AG09319 (cell line): Measurements from ENCODE around the gene RPL19.

Source experiments
- DNase-seq: peaks from one replicate; pipeline ENCODE4 v3.0.0-alpha.2; 2010; ENCODE audit warnings: low read depth; ENCODE audit errors: extremely low read depth
- CTCF ChIP-seq: IDR thresholded peaks from 2 replicates; pipeline ENCODE4 v1.5.1; 2011; ENCODE audit warnings: low read depth, mild to moderate bottlenecking, inconsistent platforms, low read length, moderate library complexity

RPL19 gene

GRCh38 chr17:39156491-39156890 lies 43.6 kb upstream of the RPL19 start:
- TF ChIP-seq CTCF, result no peak
- no peak for DNase-seq

DNA sequence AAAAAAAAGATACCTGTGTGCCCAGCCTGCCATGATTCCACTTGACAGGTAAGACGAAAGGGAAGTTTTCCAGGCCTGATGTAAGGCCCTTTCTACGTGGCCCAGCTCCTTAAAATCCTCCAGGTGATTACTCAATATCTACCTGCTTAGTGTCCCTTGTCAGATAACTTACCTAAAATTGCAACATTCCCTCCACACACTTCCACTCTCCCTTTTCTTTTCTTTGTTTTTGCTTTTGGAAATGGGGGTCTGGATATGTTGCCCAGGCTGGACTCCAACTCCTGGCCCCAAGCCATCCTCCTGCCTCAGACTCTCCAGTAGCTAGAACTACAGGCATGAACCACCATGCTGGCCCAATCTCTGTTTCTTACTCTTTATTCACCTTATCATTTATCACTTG lies 41.5 kb upstream of the RPL19 start:
- no peak for TF ChIP-seq CTCF
- DNase-seq, result no peak

GRCh38 chr17:39161962-39162361 lies 38.1 kb upstream of the RPL19 start:
- no peak for TF ChIP-seq CTCF
- DNase-seq, result no peak

GRCh38 chr17:39164675-39165143 lies 35.4 kb upstream of the RPL19 start:
- TF ChIP-seq CTCF, result peak; percentile 93
- peak; percentile 86 for DNase-seq

DNA sequence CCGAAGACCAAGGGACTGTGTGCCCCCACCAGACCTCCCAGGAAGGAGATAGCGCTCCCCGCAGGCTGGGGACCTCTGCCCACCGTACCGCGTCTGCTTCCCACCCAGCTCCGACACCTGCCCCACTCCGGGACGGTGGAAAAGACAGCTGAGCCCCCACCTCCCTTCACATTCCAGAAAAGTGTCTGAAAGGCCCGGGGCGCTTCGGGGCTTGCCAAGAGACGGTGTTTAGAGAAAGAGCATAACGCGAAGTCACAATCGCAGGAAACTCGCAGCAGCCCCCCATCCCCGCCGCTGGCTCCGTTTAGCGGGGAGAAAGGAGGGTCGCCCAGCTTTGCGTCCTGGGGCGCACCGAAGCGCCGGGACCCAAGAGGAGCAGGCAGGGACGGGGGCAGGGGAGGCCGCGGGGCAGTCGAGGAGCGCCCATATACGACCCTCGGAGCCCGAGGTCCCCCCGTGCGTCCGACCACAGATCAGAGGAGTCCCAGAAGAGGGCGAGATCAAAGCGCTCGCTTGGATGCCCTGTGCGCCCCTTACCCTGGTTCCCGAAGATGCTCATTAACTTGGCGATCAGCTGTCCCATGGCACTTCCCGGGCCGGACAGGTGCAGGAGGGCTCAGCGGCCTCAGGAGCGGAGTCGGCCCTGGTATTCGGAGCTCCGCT lies 34.8 kb upstream of the RPL19 start:
- no peak for TF ChIP-seq CTCF
- DNase-seq, result no peak

DNA sequence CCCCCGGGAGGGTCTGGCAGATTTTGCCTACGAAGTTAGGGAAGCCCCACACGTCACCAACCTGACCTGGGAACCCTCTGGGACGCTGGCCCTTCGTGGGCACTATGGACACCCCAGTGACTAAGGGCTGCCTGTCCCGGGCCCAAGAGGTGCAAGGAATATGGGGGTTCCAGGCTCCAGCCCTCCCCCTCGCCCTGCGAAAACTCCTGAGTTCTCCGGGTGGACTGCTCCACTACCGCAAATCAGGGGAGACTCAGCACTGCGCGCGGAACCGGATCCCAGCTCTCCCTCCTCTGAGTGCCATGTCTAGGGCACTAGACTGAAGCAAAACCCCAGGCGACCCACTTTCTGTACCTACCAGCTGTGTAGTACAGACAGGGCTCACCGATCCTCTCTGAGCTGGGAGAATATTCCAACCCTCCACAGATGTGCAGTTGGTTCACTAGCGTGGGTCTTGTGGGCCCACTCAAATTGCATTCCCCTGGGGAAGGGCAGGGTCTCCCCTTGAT lies 34.2 kb upstream of the RPL19 start, which contains the start of gene ARL5C:
TSS of gene ARL5C (minus strand) at position 321 of the 509 bp plus-strand sequence. CDS start 401 bp downstream, outside the sequence.
- DNase-seq, result no peak
- TF ChIP-seq CTCF, result no peak

GRCh38 chr17:39166437-39167335 lies 33.4 kb upstream of the RPL19 start:
- no peak for TF ChIP-seq CTCF
- DNase-seq, result no peak
